ENCODE data around the gene ACRBP. TPM values are rescaled to one million over a fixed set of nuclear protein-coding genes. Genes with fewer than 3 reads are reported as not detected.

The ACRBP gene
- total RNA-seq (ENCODE audit: low replicate concordance): 3.9 and 7.1 TPM in 2 replicates
- long read RNA-seq, partial matches to known transcripts: 3 of 3 reads
- long read RNA-seq, other reads (novel, unspliced or antisense): 0 of 3 reads

DNA sequence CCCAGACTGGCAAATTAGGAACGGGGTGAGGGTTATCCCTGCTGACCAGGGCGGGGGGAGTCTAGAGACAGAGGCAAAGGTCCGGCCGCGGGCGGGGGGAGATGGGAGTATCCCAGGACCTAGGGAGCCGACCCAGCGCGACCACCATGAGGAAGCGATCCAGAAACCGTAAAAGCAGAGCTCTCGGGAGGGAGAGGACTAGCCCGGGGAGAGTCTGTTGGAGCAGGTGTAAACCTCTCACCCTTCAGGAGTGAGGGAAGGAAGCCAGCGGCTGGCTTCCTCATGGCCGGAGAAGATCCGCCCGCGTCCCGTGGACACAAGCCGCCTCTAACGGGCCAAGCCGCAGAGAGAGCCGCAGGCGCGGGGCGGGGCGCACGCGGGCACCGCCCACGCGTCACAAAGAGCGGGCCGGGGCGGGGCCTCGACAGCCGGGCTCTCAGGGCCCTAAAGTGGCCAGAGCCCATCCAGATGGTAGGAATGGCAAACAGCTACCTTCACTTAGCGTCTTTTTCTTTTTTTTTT lies at the start of gene ACRBP:
Gene ACRBP, minus strand, starts transcription at position 350 of the 522 bp plus-strand sequence. Its CDS starts 66 bp downstream, at position 284.
- Mint-ChIP-seq H3K4me3 (peak within 1 kb of the TSS; percentile 76), H3K4me1 (ENCODE audit: unreplicated experiment) (no peaks in the 10 kb centered on the region), H3K27me3 (peaks cover 23% of the 10 kb centered on the region), H3K9me3 (peaks cover 6% of the 10 kb centered on the region), H3K36me3 (peaks cover 43% of the 10 kb centered on the region), H3K27ac (peak within 1 kb of the TSS; percentile 33)
- TF ChIP-seq CTCF (conservative IDR thresholded peaks at IDR 0.05): no peak
- DNase-seq (ENCODE audit: extremely low spot score, unreplicated experiment): peak; percentile 76

- H3K27ac Mint-ChIP-seq: no peak overlapping the region
- H3K4me1 Mint-ChIP-seq (ENCODE audit: unreplicated experiment): peaks cover 6% of the 10 kb centered on the region
- no peak overlapping the region for H3K4me3 Mint-ChIP-seq
- DNase-seq (ENCODE audit: extremely low spot score, unreplicated experiment): no peak
- no peak for TF ChIP-seq CTCF (conservative IDR thresholded peaks at IDR 0.05)
- H3K9me3 Mint-ChIP-seq: no peaks in the 10 kb centered on the region
- peaks cover 54% of the 10 kb centered on the region for H3K27me3 Mint-ChIP-seq
- peaks cover 9% of the 10 kb centered on the region for H3K36me3 Mint-ChIP-seq
Observed at GRCh38 chr12:6695313-6696045, 48.2 kb upstream of the ACRBP start.

- H3K4me3 Mint-ChIP-seq: no peak overlapping the region
- no peak for TF ChIP-seq CTCF (conservative IDR thresholded peaks at IDR 0.05)
- no peak overlapping the region for H3K27ac Mint-ChIP-seq
- H3K4me1 Mint-ChIP-seq (ENCODE audit: unreplicated experiment): peaks cover 5% of the 10 kb centered on the region
- DNase-seq (ENCODE audit: extremely low spot score, unreplicated experiment): no peak
- peaks cover 52% of the 10 kb centered on the region for H3K27me3 Mint-ChIP-seq
- no peaks in the 10 kb centered on the region for H3K9me3 Mint-ChIP-seq
- peaks cover 12% of the 10 kb centered on the region for H3K36me3 Mint-ChIP-seq
Observed at GRCh38 chr12:6694701-6695100, 47.5 kb upstream of the ACRBP start.

DNA sequence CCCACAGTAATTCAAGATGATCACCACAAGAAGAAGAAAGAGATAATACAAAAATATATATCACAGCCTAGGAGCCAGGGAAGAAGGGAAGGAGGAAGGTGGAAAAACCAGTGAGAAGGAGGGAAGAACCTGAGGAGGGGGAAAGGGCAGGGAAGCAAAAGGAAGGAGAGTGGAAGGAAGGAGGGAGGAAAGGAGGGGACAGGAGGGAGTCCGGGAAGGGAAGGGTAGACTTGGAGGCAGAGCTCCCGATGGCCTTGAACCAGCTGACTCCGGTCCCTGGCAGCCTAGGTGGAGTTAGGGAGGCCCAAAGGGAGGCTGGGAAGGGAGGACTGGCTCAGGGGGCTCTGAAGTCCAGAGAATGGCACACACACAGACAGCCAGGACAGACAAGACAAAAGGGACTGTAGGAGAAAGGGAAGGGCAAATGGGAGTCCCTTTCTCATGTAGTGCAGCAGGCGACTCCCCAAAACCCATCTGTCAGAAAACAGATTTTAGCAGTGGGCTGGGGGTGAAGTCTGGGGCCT lies 46.7 kb upstream of the ACRBP start:
- no peaks in the 10 kb centered on the region for H3K9me3 Mint-ChIP-seq
- peaks cover 13% of the 10 kb centered on the region for H3K36me3 Mint-ChIP-seq
- H3K27me3 Mint-ChIP-seq: peaks cover 44% of the 10 kb centered on the region
- no peak overlapping the region for H3K4me3 Mint-ChIP-seq
- no peak overlapping the region for H3K27ac Mint-ChIP-seq
- no peaks in the 10 kb centered on the region for H3K4me1 Mint-ChIP-seq (ENCODE audit: unreplicated experiment)
- DNase-seq (ENCODE audit: extremely low spot score, unreplicated experiment): no peak
- TF ChIP-seq CTCF (conservative IDR thresholded peaks at IDR 0.05): no peak

DNA sequence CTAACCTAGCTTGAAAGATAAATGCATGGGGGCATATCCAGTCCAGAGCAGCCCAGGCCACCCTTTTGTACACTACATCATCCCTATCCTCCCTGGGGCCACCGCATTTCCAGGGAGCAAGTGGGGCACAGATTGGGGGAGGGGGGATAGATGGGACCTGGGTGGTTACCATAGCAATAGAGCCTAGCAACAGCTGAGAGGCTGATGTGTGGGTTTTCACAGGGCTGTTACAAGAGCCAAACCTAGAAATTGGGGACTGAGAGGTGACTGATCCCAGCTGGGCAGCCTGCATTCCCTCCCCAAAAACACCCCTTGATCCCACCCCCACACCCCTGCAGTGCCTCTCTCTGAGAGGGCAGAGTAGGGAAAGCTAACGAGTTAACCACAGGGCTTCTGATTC lies 45.7 kb upstream of the ACRBP start:
- TF ChIP-seq CTCF (conservative IDR thresholded peaks at IDR 0.05): no peak
- Mint-ChIP-seq H3K9me3 (no peaks in the 10 kb centered on the region), H3K36me3 (peaks cover 17% of the 10 kb centered on the region), H3K27ac (peak overlapping the region; percentile 5), H3K27me3 (peaks cover 34% of the 10 kb centered on the region), H3K4me1 (ENCODE audit: unreplicated experiment) (peaks cover 3% of the 10 kb centered on the region), H3K4me3 (peak overlapping the region; percentile 57)
- no peak for DNase-seq (ENCODE audit: extremely low spot score, unreplicated experiment)

All from type B pancreatic cell (in vitro differentiated cells).